HG03442 (cell line): ENCODE measurements around the gene HOXC11.

Experiments
- ATAC-seq: cut with Tn5 transposase; IDR thresholded peaks from one replicate; pipeline ENCODE4 v1.9.1; 2021; ENCODE audit warnings: mild to moderate bottlenecking, moderate library complexity; ENCODE audit not compliant: unreplicated experiment

Gene HOXC11

GRCh38 chr12:54019924-54020590 lies 47.1 kb downstream of the HOXC11 start:
- ATAC-seq, result no peak

- no peak for ATAC-seq
These were observed 47.9 kb downstream of the HOXC11 start for GRCh38 chr12:54020591-54021405.

GRCh38 chr12:54021432-54022013 lies 48.6 kb downstream of the HOXC11 start:
- no peak for ATAC-seq

GRCh38 chr12:54022960-54023884 lies 50.3 kb downstream of the HOXC11 start:
- no peak for ATAC-seq

- no peak for ATAC-seq
These were observed 51.2 kb downstream of the HOXC11 start for GRCh38 chr12:54024127-54024526.

- no peak for ATAC-seq
These were observed 51.8 kb downstream of the HOXC11 start for GRCh38 chr12:54024581-54025305.

GRCh38 chr12:54025499-54026405 lies 52.8 kb downstream of the HOXC11 start:
- no peak for ATAC-seq

GRCh38 chr12:54026640-54027441 lies 53.9 kb downstream of the HOXC11 start:
- ATAC-seq, result no peak
